Measurements from ENCODE around the gene UNC5B. TPM values are rescaled to one million over a fixed set of nuclear protein-coding genes. Genes with fewer than 3 reads are reported as not detected.

Gene UNC5B
- total RNA-seq, 1 experiment from 2014 or later = 22.0 TPM

DNA sequence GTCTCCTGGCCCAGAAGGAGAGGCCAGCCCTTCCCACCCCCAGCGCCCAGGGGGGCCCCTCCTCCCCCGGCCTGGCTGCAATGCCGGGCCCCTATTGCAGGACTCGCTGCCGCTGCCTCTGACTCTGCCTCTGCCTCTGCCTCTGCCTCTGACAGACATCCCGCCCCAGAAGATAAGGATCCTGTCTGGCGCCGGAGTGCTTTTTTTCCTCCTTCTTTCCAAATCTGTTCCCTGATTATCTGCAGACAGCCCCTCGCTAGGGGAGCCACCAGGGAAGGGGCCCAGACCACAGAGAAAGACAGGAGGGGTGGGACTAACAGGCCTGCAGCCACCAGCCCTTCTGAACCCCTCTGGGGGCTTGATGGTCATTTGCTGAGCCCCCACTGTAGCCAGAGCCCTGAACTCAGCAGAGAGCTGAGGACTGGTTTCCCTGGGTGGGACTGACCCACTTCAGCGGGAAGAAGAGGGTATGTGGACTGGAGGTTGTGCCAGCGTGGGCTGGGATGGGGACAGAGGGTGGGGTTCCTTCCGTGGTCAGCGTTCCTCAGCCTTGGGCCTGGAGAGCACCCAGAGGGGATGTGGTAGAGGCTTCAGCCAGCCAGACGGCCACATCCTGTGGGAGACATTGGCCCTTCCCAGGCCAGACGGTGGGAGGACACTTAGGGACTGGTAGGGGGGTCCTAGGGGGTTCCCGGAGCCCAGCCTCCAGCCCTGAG, 22.8 kb downstream of the UNC5B start:
- Histone ChIP-seq H3K9ac (ENCODE audit: low read length) (no peak overlapping the region), H4K20me1 (ENCODE audit: insufficient read depth) (no peaks in the 10 kb centered on the region), H3K79me2 (ENCODE audit: insufficient read depth, low read length) (no peaks in the 10 kb centered on the region), H3K9me3 (ENCODE audit: control insufficient read depth in 1 of 2, insufficient read depth in 1 of 2, low read depth in 1 of 2, low read length in 2 of 2) (no peaks in the 10 kb centered on the region), H3K9me2 (ENCODE audit: insufficient read depth) (no peaks in the 10 kb centered on the region), H2AFZ (ENCODE audit: low read depth, low read length, poor library complexity, severe bottlenecking) (no peak overlapping the region), H3K36me3 (ENCODE audit: control insufficient read depth in 1 of 2, insufficient read depth in 2 of 2, low read length in 2 of 2) (no peaks in the 10 kb centered on the region), H3K27ac (ENCODE audit: low read depth, low read length) (no peak overlapping the region), H3K4me3 (replicated peaks in 1 of 2; ENCODE audit: low read depth in 1 of 2, low read length in 2 of 2) (no peak overlapping the region), H3K27me3 (ENCODE audit: insufficient read depth, low read length) (no peaks in the 10 kb centered on the region), H3K4me2 (ENCODE audit: low read length) (no peak overlapping the region), H3K4me1 (ENCODE audit: control insufficient read depth in 1 of 2, insufficient read depth in 2 of 2, low read length in 2 of 2) (no peaks in the 10 kb centered on the region; a peak in 1 of 4 replicates)
- BruUV-seq (replicated peaks) = no TSS peak
- ChIA-PET CTCF (interaction anchor here (0.9 kb wide), 1 partner anchor 35 kb away, joined by 3 read pairs; no protein-coding TSS in a partner anchor), RAD21 (ENCODE audit: low non-redundant PET in 1 of 2, low total read pairs in 2 of 2, uncharacterized antibody in 2 of 2, unreplicated experiment in 2 of 2) (no interaction called here), POLR2A (interaction anchor here (0.6 kb wide), 1 partner anchor 14 kb away, joined by 3 read pairs; no protein-coding TSS in a partner anchor)
- intact Hi-C loops (cut with micrococcal nuclease) = no loop called here
- ATAC-seq = no peak
- TF ChIP-seq YY1 (IDR thresholded peaks at IDR 0.05; ENCODE audit: extremely low read depth, insufficient replicate concordance, low read depth, low read length) (no peak), TCF7L2 (IDR thresholded peaks at IDR 0.05; ENCODE audit: borderline replicate concordance, extremely low read depth, insufficient read depth, insufficient read length) (no peak), ZNF274 (IDR thresholded peaks at IDR 0.05; ENCODE audit: low read depth, low read length) (no peak), CEBPB (IDR thresholded peaks at IDR 0.05; ENCODE audit: low read depth) (no peak), POLR2AphosphoS5 (IDR thresholded peaks at IDR 0.05; ENCODE audit: low read depth, low read length) (no peak), JUND (IDR thresholded peaks at IDR 0.05) (no peak), RAD21 (IDR thresholded peaks at IDR 0.05; ENCODE audit: low read depth) (no peak), EGR1 (IDR thresholded peaks at IDR 0.05; ENCODE audit: low read depth) (no peak), SIN3A (IDR thresholded peaks at IDR 0.05; ENCODE audit: low read depth) (no peak), ZFX (IDR thresholded peaks at IDR 0.05) (no peak)
- TF ChIP-seq, protein P1, sequence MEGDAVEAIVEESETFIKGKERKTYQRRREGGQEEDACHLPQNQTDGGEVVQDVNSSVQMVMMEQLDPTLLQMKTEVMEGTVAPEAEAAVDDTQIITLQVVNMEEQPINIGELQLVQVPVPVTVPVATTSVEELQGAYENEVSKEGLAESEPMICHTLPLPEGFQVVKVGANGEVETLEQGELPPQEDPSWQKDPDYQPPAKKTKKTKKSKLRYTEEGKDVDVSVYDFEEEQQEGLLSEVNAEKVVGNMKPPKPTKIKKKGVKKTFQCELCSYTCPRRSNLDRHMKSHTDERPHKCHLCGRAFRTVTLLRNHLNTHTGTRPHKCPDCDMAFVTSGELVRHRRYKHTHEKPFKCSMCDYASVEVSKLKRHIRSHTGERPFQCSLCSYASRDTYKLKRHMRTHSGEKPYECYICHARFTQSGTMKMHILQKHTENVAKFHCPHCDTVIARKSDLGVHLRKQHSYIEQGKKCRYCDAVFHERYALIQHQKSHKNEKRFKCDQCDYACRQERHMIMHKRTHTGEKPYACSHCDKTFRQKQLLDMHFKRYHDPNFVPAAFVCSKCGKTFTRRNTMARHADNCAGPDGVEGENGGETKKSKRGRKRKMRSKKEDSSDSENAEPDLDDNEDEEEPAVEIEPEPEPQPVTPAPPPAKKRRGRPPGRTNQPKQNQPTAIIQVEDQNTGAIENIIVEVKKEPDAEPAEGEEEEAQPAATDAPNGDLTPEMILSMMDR (IDR thresholded peaks at IDR 0.05 in 2 of 3, conservative IDR thresholded peaks at IDR 0.05 in 1 of 3; ENCODE audit: borderline replicate concordance in 1 of 3, insufficient read depth in 1 of 3, low read depth in 2 of 3, low read length in 2 of 3) = no peak
- TF ChIP-seq, protein P2, sequence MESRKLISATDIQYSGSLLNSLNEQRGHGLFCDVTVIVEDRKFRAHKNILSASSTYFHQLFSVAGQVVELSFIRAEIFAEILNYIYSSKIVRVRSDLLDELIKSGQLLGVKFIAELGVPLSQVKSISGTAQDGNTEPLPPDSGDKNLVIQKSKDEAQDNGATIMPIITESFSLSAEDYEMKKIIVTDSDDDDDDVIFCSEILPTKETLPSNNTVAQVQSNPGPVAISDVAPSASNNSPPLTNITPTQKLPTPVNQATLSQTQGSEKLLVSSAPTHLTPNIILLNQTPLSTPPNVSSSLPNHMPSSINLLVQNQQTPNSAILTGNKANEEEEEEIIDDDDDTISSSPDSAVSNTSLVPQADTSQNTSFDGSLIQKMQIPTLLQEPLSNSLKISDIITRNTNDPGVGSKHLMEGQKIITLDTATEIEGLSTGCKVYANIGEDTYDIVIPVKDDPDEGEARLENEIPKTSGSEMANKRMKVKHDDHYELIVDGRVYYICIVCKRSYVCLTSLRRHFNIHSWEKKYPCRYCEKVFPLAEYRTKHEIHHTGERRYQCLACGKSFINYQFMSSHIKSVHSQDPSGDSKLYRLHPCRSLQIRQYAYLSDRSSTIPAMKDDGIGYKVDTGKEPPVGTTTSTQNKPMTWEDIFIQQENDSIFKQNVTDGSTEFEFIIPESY (IDR thresholded peaks at IDR 0.05; ENCODE audit: extremely low read depth, insufficient replicate concordance, low read length) = no peak
- no peak for DNase-seq (ENCODE audit: low read depth, low spot score)

Measured in HCT116 (cell line).